SK-N-SH (cell line): ENCODE data around the gene HNRNPA1. TPM values are rescaled to one million over a fixed set of nuclear protein-coding genes. Genes with fewer than 3 reads are reported as not detected.

ENCODE experiments used
- CTCF ChIA-PET: fragments of 300-600, 350-600 bp; formaldehyde crosslinking; extraction: SDS; loops from one replicate; lab custom pipeline; 2021; lab: Yijun Ruan, JAX
- POLR2A ChIA-PET: fragments of 350-600 bp; sonication (Branson Sonifier 250); formaldehyde crosslinking; extraction: SDS; loops from one replicate; lab custom pipeline; 2020; ENCODE audit warnings: antibody characterized with exemption, inconsistent platforms; lab: Yijun Ruan, JAX
- DNase-seq: peaks from one replicate; pipeline ENCODE4 v3.0.0; 2012
- H2AFZ ChIP-seq: fragments of 200-600 bp; sonication (generic); 2 replicates; pipeline ENCODE4 v1.8.1; 2016; ENCODE audit warnings: antibody characterized with exemption, mild to moderate bottlenecking, low read depth
- H3F3A ChIP-seq: fragments of 200-600 bp; sonication (generic); replicated peaks from 2 replicates; pipeline ENCODE3; 2016; ENCODE audit warnings: antibody characterized with exemption, mild to moderate bottlenecking; ENCODE audit not compliant: insufficient read depth
- H3K27ac ChIP-seq, 2 experiments: fragments of 200-500 bp in 1 of 2; fragments of 200-600 bp in 1 of 2; sonication (Bioruptor generic) in 1 of 2; sonication (generic), shearing (Covaris generic) in 1 of 2; 2 replicates each; pipeline versions ENCODE4 v1.5.1 to v1.6.1; 2014 to 2016; ENCODE audit warnings: low read depth in 2 of 2, inconsistent platforms in 1 of 2, low read length in 1 of 2, mild to moderate bottlenecking in 1 of 2, mixed read lengths in 1 of 2
- H3K27me3 ChIP-seq: fragments of 200-600 bp; sonication (generic), shearing (Covaris generic); 2 replicates; pipeline ENCODE4 v1.6.1; 2016; ENCODE audit warnings: mixed run types; ENCODE audit not compliant: insufficient read depth
- H3K36me3 ChIP-seq, 2 experiments: fragments of 200-500 bp in 1 of 2; fragments of 200-600 bp in 1 of 2; sonication (Bioruptor generic) in 1 of 2; sonication (generic) in 1 of 2; replicated peaks in 1 of 2; 2 replicates each; pipeline versions ENCODE3 to v1.5.1; 2014 to 2016; ENCODE audit warnings: low read length in 1 of 2, mild to moderate bottlenecking in 1 of 2; ENCODE audit not compliant: insufficient read depth in 2 of 2, control insufficient read depth in 1 of 2
- H3K4me1 ChIP-seq, 2 experiments: fragments of 200-500 bp in 1 of 2; fragments of 200-600 bp in 1 of 2; sonication (Bioruptor generic) in 1 of 2; sonication (generic), shearing (Covaris generic) in 1 of 2; 2 replicates each; pipeline versions ENCODE4 v1.5.1 to v1.6.1; 2014 to 2016; ENCODE audit warnings: low read depth in 1 of 2, low read length in 1 of 2, mixed run types in 1 of 2; ENCODE audit not compliant: insufficient read depth in 2 of 2, control insufficient read depth in 1 of 2
- H3K4me2 ChIP-seq: fragments of 200-600 bp; sonication (generic), shearing (Covaris generic); 2 replicates; pipeline ENCODE4 v1.6.1; 2017; ENCODE audit warnings: mixed run types
- H3K4me3 ChIP-seq, 2 experiments: fragments of 200-500 bp in 1 of 2; fragments of 200-600 bp in 1 of 2; sonication (Bioruptor generic) in 1 of 2; sonication (generic), shearing (Covaris generic) in 1 of 2; 2 replicates each; pipeline versions ENCODE4 v1.5.1 to v1.8.1; 2014 to 2016; ENCODE audit warnings: low read depth in 2 of 2, inconsistent platforms in 1 of 2, low read length in 1 of 2, mild to moderate bottlenecking in 1 of 2, mixed read lengths in 1 of 2, moderate library complexity in 1 of 2
- H3K79me2 ChIP-seq: fragments of 200-600 bp; sonication (generic); 2 replicates; pipeline ENCODE4 v1.8.1; 2017; ENCODE audit warnings: mild to moderate bottlenecking; ENCODE audit not compliant: insufficient read depth
- H3K9ac ChIP-seq: fragments of 200-600 bp; sonication (generic); 2 replicates; pipeline ENCODE4 v1.6.1; 2017; ENCODE audit warnings: mixed run types
- H3K9me2 ChIP-seq: fragments of 200-600 bp; sonication (generic); 2 replicates; pipeline ENCODE4 v1.6.1; 2017; ENCODE audit warnings: mixed run types
- H3K9me3 ChIP-seq: fragments of 200-600 bp; sonication (generic); 2 replicates; pipeline ENCODE4 v1.6.1; 2017; ENCODE audit warnings: mixed run types, mild to moderate bottlenecking, moderate library complexity
- H4K20me1 ChIP-seq: fragments of 200-600 bp; sonication (generic); 2 replicates; pipeline ENCODE4 v1.6.1; 2017; ENCODE audit warnings: mild to moderate bottlenecking, mixed run types; ENCODE audit not compliant: insufficient read depth
- CHD2 ChIP-seq: fragments of 150-350 bp; IDR thresholded peaks from 2 replicates; pipeline ENCODE4 v1.6.1; 2018; ENCODE audit warnings: low read length; ENCODE audit not compliant: partially characterized antibody
- EP300 ChIP-seq, 2 experiments: IDR thresholded peaks; 2 replicates each; pipeline versions ENCODE4 v1.4.0 to v1.6.1; 2012; ENCODE audit warnings: borderline replicate concordance in 1 of 2, low read depth in 1 of 2, low read length in 1 of 2
- EZH2phosphoT487 ChIP-seq: fragments of 200-600 bp; sonication (generic); IDR thresholded peaks from 2 replicates; pipeline ENCODE4 v1.6.1; 2017; ENCODE audit warnings: low read depth, mixed run types, mild to moderate bottlenecking, antibody characterized with exemption, moderate library complexity, borderline replicate concordance
- GABPA ChIP-seq: IDR thresholded peaks from 2 replicates; pipeline ENCODE4 v1.4.0; 2012; ENCODE audit warnings: low read depth, mild to moderate bottlenecking
- JUND ChIP-seq: IDR thresholded peaks from 2 replicates; pipeline ENCODE4 v1.4.0; 2012
- RCOR1 ChIP-seq: fragments of 150-350 bp; IDR thresholded peaks from 2 replicates; pipeline ENCODE4 v1.6.1; 2017; ENCODE audit warnings: antibody characterized with exemption, low read length
- REST ChIP-seq: IDR thresholded peaks from 2 replicates; pipeline ENCODE4 v1.6.1; 2012; ENCODE audit warnings: mild to moderate bottlenecking, low read depth, low read length, moderate library complexity
- RFX5 ChIP-seq: IDR thresholded peaks from 2 replicates; pipeline ENCODE4 v1.6.1; 2012; ENCODE audit warnings: mild to moderate bottlenecking, improper control_type of control experiment, low read length
- RXRA ChIP-seq: IDR thresholded peaks from 2 replicates; pipeline ENCODE4 v1.4.0; 2012; ENCODE audit warnings: low read depth, mild to moderate bottlenecking, borderline replicate concordance
- SMC3 ChIP-seq: IDR thresholded peaks from 2 replicates; pipeline ENCODE4 v1.6.1; 2012; ENCODE audit warnings: low read depth, low read length, improper control_type of control experiment
- TAF1 ChIP-seq: IDR thresholded peaks from 2 replicates; pipeline ENCODE4 v1.6.1; 2012; ENCODE audit warnings: low read depth, mild to moderate bottlenecking, low read length, moderate library complexity, borderline replicate concordance
- TCF12 ChIP-seq: IDR thresholded peaks from 2 replicates; pipeline ENCODE4 v1.4.0; 2012
- YY1 ChIP-seq: IDR thresholded peaks from 2 replicates; pipeline ENCODE4 v1.4.0; 2012; ENCODE audit warnings: low read depth, mild to moderate bottlenecking
- WGBS: methylation state at CpG from one replicate; pipeline ENCODE4 v1.1.6; 2017; ENCODE audit warnings: low lambda C conversion rate; 5-methylcytosine and 5-hydroxymethylcytosine counted together
- polyA plus RNA-seq, 3 experiments: library from polyadenylated mRNA; depleted of rRNA; stranded (reverse); fragments of >200 nt; gene quantifications; 2 replicates each; pipeline ENCODE4 v1.2.3, GENCODE V29; 2012
- TF ChIP-seq, protein P1 (sequence below): IDR thresholded peaks from 2 replicates; pipeline ENCODE4 v1.4.0; 2012; ENCODE audit warnings: low read depth
- TF ChIP-seq, protein P2 (sequence below): IDR thresholded peaks from 2 replicates; pipeline ENCODE4 v1.4.0; 2012; ENCODE audit warnings: low read depth, borderline replicate concordance

Gene HNRNPA1
- polyA plus RNA-seq, 1 of the 3 experiments (the other 2 are of a cell fraction), result 773 TPM

DNA sequence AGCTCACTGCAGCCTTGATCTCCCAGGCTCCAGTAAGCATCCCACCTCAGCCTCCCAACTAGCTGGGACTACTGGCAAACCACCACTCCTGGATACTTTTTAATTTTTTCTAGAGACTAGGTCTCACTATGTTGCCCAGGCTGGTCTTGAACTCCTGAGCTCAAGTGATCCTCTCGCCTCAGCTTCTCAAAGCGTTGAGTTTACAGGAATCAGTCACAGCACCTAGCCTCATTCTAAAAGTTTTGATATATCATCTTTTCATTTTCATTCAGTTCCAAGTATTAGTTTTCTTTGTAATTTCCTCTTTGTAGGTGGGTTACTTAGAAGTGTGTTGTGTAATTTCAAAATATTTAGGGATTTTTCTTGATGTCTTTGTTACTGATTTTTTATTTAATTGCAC, 10.2 kb upstream of the HNRNPA1 start:
- no peak for DNase-seq
- ChIA-PET CTCF (interaction anchor here (1.1 to 1.5 kb wide), 3 partner anchors 18 to 109 kb away, joined by 3 to 5 read pairs (median 3); no protein-coding TSS in a partner anchor), POLR2A (interaction anchor here (2.9 kb wide), 1 partner anchor 10 kb away, joined by 9 read pairs; the partner anchor contains the start of genes CBX5 and HNRNPA1)
- 100% methylated on average over 2 of the region's 2 CpGs for whole genome bisulfite sequencing
- Histone ChIP-seq H3K36me3 (peaks cover 14 to 25% of the 10 kb centered on the region in 2 experiments), H3K4me3 (no peak overlapping the region), H3K9ac (no peak overlapping the region), H3K4me2 (no peak overlapping the region), H3K79me2 (peaks cover 99% of the 10 kb centered on the region), H3K27ac (no peak overlapping the region), H4K20me1 (no peaks in the 10 kb centered on the region), H2AFZ (no peak overlapping the region), H3F3A (peaks cover 9% of the 10 kb centered on the region), H3K4me1 (peaks cover 0 to 4% of the 10 kb centered on the region in 2 experiments; a peak in 1 of 4 replicates), H3K9me2 (no peaks in the 10 kb centered on the region), H3K27me3 (no peaks in the 10 kb centered on the region), H3K9me3 (no peaks in the 10 kb centered on the region)
- TF ChIP-seq, protein P1, sequence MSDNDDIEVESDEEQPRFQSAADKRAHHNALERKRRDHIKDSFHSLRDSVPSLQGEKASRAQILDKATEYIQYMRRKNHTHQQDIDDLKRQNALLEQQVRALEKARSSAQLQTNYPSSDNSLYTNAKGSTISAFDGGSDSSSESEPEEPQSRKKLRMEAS, result no peak
- no peak for TF ChIP-seq RCOR1
- TF ChIP-seq SMC3, result no peak
- TF ChIP-seq GABPA, result no peak
- no peak for TF ChIP-seq YY1
- no peak for TF ChIP-seq EZH2phosphoT487
- TF ChIP-seq TCF12, result no peak
- TF ChIP-seq JUND, result no peak
- TF ChIP-seq CHD2, result no peak
- TF ChIP-seq EP300 (IDR thresholded peaks at IDR 0.05; ENCODE audit: borderline replicate concordance in 1 of 2, low read depth in 1 of 2, low read length in 1 of 2), result no peak
- TF ChIP-seq RFX5, result no peak
- TF ChIP-seq TAF1, result no peak
- TF ChIP-seq, protein P2, sequence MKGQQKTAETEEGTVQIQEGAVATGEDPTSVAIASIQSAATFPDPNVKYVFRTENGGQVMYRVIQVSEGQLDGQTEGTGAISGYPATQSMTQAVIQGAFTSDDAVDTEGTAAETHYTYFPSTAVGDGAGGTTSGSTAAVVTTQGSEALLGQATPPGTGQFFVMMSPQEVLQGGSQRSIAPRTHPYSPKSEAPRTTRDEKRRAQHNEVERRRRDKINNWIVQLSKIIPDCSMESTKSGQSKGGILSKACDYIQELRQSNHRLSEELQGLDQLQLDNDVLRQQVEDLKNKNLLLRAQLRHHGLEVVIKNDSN, result no peak
- no peak for TF ChIP-seq REST
- no peak for TF ChIP-seq RXRA
